GM21390 (cell line): ENCODE results near the gene IFI27.

Experiments used
- ATAC-seq: cut with Tn5 transposase; IDR thresholded peaks from one replicate; pipeline ENCODE4 v1.9.1; 2021; ENCODE audit not compliant: unreplicated experiment

Gene IFI27

GRCh38 chr14:94102768-94103482 is 7.6 kb upstream of the IFI27 start:
- no peak for ATAC-seq

- no peak for ATAC-seq
These were observed 6.9 kb upstream of the IFI27 start for GRCh38 chr14:94103554-94104150.

- ATAC-seq: no peak
These were observed 5.8 kb upstream of the IFI27 start for GRCh38 chr14:94104731-94105130.

- no peak for ATAC-seq
These were observed 653 bp upstream of the IFI27 start for GRCh38 chr14:94109915-94110250.

- no peak for ATAC-seq
These were observed 950 bp downstream of the IFI27 start for GRCh38 chr14:94111276-94112095.

GRCh38 chr14:94112513-94113063 is 2.1 kb downstream of the IFI27 start:
- ATAC-seq: no peak

GRCh38 chr14:94113073-94113472 is 2.5 kb downstream of the IFI27 start:
- ATAC-seq: no peak

- ATAC-seq: no peak
These were observed 3.0 kb downstream of the IFI27 start for GRCh38 chr14:94113490-94113889.

- ATAC-seq: no peak
These were observed 3.5 kb downstream of the IFI27 start for GRCh38 chr14:94113908-94114588.

- ATAC-seq: no peak
These were observed 4.1 kb downstream of the IFI27 start for GRCh38 chr14:94114589-94115057.

- no peak for ATAC-seq
These were observed 4.6 kb downstream of the IFI27 start for GRCh38 chr14:94115058-94115591.

- no peak for ATAC-seq
These were observed 5.1 kb downstream of the IFI27 start for GRCh38 chr14:94115631-94116030.

- ATAC-seq: no peak
These were observed 6.2 kb downstream of the IFI27 start for GRCh38 chr14:94116701-94117100.

GRCh38 chr14:94117856-94118255 is 7.3 kb downstream of the IFI27 start:
- ATAC-seq: no peak

- no peak for ATAC-seq
These were observed 8.5 kb downstream of the IFI27 start for GRCh38 chr14:94119071-94119470.

GRCh38 chr14:94120667-94121340 is 10.3 kb downstream of the IFI27 start:
- no peak for ATAC-seq

- ATAC-seq: no peak
These were observed 10.9 kb downstream of the IFI27 start for GRCh38 chr14:94121485-94121884.

- ATAC-seq: no peak
These were observed 11.9 kb downstream of the IFI27 start for GRCh38 chr14:94122438-94122837.

- no peak for ATAC-seq
These were observed 12.8 kb downstream of the IFI27 start for GRCh38 chr14:94123296-94123695.

- no peak for ATAC-seq
These were observed 13.3 kb downstream of the IFI27 start for GRCh38 chr14:94123868-94124267.
